Inflammatory macrophage treated with lipopolysaccharide for 4 hours (primary cell): ENCODE data around the gene ATP8B1.
A peak's percentile ranks its signal among the peaks of the same experiment; 100 is the strongest.

Experiments
- DNase-seq: peaks from one replicate; pipeline ENCODE4 v3.0.0-alpha.2; 2020

The ATP8B1 gene

DNA sequence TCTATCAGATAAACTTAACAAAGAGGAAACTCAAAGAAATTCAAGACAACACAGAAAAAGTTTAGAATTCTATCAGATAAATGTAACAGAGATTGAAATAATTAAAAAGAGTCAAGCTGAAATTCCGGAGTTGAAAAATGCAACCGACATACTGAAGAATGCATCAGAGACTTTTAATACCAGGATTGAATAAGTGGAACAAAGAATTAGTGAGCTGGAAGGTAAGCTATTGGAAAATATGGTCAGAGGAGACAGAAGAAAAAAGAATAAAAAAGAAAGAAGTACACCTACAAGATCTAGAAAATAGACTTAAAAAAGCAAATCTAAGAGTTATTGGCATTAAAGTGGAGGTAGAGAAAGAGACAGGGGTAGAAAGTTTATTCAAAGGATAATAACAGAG, 88.0 kb downstream of the ATP8B1 start:
- DNase-seq: no peak

DNA sequence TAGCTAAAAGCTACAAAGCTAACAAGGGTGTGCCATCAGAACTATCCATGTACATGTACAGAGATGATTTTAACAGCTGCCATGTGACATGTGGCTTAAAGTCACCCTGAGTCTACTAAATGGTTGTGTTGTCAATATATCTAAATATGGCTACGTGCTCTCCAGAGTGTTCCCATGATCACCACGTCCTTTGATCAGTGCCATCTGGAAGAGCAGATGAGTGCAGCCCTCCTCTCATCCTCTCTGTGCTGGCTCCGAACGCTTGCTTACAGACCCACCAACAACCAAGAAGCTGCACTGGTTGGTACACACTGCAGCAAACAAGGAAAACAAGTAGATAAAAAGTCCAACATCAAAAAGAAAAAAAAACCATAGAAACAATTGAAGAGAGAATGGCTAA, 92.9 kb downstream of the ATP8B1 start:
- DNase-seq: no peak

GRCh38 chr18:57709335-57709734, 93.8 kb downstream of the ATP8B1 start:
- DNase-seq: no peak

DNA sequence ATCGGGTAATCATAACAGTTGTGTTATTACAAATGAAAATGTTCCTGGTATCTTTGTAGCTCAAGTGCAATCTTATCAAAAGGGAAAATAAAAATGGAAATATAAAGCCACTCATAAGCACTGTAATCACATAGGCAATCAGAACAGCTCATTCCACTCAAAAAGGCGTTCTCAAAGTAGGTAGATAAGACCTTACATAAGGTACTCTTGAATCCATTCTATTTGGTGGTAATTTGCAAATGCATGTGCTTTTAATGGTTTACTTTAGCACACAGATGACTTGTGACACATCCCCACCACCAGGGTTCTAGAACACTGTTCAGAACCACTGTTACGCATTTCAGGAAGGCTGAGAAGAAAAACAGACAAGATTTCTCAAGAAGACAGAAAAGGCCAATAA, 94.8 kb downstream of the ATP8B1 start:
- DNase-seq: no peak

DNA sequence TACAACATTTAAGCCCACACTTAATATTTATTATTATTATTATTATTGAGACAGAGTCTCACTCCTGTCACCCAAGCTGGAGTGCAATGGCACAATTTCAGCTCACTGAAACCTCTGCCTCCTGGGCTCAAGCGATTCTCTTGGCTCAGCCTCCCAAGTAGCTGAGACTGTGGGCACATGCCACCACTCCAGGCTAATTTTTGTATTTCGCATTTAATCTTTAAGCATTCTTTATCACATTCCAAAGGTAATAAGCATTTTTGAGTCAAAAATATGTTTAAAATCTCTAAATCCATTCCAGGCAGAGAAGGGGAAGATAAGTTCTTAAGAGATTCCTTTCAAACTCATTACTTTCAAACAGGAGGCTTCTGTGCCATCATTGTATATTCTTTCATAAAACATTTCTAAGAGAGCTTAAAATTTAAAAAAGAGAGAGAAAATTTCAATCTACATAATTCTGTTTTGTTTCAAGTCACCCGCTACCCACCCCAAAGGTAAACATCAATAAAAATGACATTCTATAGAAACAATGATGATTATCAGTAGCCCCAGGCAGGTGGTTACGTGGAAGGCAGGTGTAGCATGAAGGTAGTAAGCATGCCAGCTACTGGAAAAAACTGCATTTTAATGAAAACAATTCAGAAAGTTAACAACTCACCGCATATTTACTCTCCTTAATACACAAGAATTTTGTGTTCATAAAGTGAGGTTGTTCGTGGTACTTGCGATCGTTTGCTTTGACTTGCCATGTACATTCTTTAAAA, 97.1 kb downstream of the ATP8B1 start:
- no peak for DNase-seq

GRCh38 chr18:57705011-57705410, 98.1 kb downstream of the ATP8B1 start:
- no peak for DNase-seq

- no peak for DNase-seq
Measured at GRCh38 chr18:57698571-57699276, 104.4 kb downstream of the ATP8B1 start.

DNA sequence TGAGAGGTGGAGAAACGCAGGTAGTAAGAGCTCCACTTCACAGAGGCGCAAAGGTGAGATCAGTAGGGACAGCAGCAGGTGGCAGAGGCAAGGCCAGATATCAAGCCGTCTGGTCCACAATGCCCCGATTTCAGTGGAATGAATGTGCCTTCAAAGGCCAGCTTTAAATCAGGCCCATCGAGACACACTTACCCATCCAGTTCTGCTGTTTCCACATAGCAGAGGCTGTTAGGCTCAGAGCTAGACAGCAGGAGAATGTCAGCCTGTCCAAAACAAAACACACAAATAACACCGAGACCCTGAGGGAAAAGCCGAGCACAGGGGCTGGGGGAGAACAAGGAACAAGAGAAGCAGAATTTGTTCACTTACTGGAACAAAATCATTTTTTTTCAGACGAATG, 105.7 kb downstream of the ATP8B1 start:
- DNase-seq: no peak

GRCh38 chr18:57696271-57696670, 106.8 kb downstream of the ATP8B1 start:
- DNase-seq: no peak

GRCh38 chr18:57691363-57691762, 111.8 kb downstream of the ATP8B1 start:
- DNase-seq: no peak

- DNase-seq: no peak
Measured at GRCh38 chr18:57687970-57688369, 115.1 kb downstream of the ATP8B1 start.

- DNase-seq: no peak
Measured at GRCh38 chr18:57683470-57683869, 119.6 kb downstream of the ATP8B1 start.

GRCh38 chr18:57677262-57678211, 125.6 kb downstream of the ATP8B1 start:
- DNase-seq: no peak

GRCh38 chr18:57674891-57675290, 128.2 kb downstream of the ATP8B1 start:
- DNase-seq: no peak

- no peak for DNase-seq
Measured at GRCh38 chr18:57670046-57670445, 133.1 kb downstream of the ATP8B1 start.

- DNase-seq: no peak
Measured at GRCh38 chr18:57668021-57668420, 135.1 kb downstream of the ATP8B1 start.

GRCh38 chr18:57666818-57667497, 136.2 kb downstream of the ATP8B1 start:
- DNase-seq: peak; percentile 94

- DNase-seq: peak; percentile 21
Measured at GRCh38 chr18:57664568-57665165, 138.4 kb downstream of the ATP8B1 start.

- DNase-seq: no peak
Measured at GRCh38 chr18:57660961-57661360, 142.2 kb downstream of the ATP8B1 start.

DNA sequence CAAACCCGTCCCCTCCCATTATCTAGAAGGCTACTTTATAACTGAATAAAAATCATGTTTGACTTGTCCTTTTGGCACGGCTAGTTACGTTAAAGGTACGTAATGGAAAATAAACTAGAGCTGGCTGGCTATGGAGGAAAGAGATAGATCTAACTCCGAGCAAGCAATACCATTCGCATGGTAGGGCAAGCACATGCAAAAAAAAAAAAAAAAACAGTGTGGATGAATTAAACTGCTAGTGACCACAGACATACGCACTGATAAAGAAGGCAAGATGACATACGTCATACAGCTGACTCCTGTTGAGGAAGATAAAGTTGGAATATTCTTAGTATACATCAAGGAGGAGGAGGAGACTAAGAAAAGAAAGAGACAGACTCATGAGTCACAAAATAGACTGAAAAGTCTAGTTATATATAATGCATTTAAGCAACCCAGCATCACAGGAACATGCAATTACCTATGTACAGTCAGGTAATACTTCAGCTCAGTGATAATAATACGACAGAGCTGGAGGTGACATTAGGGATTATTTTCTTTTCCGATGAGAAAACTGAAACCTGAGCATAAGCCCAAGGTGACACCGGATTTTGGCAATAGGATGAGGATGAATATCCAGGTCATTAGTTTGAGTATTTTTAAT, 143.5 kb downstream of the ATP8B1 start:
- DNase-seq: no peak

DNA sequence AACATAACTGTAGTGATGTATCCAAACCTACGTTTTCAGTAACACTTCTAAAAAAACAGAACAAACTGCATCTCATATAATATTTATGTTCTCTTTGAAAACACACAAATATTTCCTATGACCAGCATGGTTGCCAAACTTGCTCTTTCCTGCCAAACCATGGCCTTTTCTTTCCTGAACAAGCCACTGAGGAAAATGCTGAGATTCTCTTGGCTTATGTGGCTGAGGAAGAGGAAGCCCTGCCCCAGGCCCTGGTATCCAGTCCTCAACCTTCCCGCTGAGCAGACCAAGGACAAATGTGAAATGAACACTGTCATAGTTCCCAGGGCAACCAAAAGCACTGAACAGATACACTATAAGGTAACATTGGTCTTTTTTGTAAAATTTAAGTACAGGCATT, 145.6 kb downstream of the ATP8B1 start:
- no peak for DNase-seq

DNA sequence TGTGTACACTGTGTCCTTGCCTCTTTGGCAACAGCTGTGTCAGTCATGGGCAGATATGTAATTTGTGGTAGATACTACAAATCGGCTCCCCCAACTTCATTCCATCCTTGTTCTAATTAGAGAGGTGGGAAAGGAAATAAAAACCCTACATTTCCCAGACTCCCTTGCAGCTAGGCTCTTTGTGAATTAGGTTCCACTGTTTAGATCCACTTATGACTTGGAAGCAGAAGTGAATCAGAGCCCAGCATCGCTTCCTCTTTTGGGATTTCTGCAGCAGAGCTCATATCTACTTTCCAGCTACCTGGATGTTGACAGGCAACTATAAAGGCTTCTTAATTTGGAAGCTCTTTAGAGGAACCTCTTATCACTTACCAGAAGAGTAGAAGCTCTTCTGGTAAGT, 147.4 kb downstream of the ATP8B1 start:
- peak; percentile 44 for DNase-seq
